ENCODE measurements around the gene GTF3C1.

Gene GTF3C1

GRCh38 chr16:27480761-27481160 lies 69.0 kb downstream of the GTF3C1 start:
- TF ChIP-seq ZNF274 (IDR thresholded peaks at IDR 0.05; ENCODE audit: low read depth, low read length) (no peak), YY1 (IDR thresholded peaks at IDR 0.05; ENCODE audit: insufficient read depth, insufficient read length) (no peak), SUZ12 (IDR thresholded peaks at IDR 0.05; ENCODE audit: extremely low read depth, insufficient read depth, insufficient read length) (no peak)
- peaks cover 95% of the 10 kb centered on the region for H3K36me3 ChIP-seq (ENCODE audit: insufficient read depth, insufficient read length, low read length)

GRCh38 chr16:27476240-27476639 lies 73.5 kb downstream of the GTF3C1 start:
- no peaks in the 10 kb centered on the region for H3K4me1 ChIP-seq (ENCODE audit: insufficient read depth, insufficient read length)
- no peak for TF ChIP-seq YY1 (IDR thresholded peaks at IDR 0.05; ENCODE audit: insufficient read depth, insufficient read length)
- TF ChIP-seq SUZ12 (IDR thresholded peaks at IDR 0.05; ENCODE audit: extremely low read depth, insufficient read depth, insufficient read length), result no peak
- TF ChIP-seq ZNF274 (IDR thresholded peaks at IDR 0.05; ENCODE audit: low read depth, low read length), result no peak
- H3K36me3 ChIP-seq (ENCODE audit: insufficient read depth, insufficient read length, low read length), result peaks cover 93% of the 10 kb centered on the region

More at GRCh38 chr16:27480761-27481160, 69.0 kb downstream of the GTF3C1 start:
- H3K4me1 ChIP-seq (ENCODE audit: insufficient read depth, insufficient read length), result no peaks in the 10 kb centered on the region
- H3K9ac ChIP-seq (ENCODE audit: insufficient read length, low read depth), result no peak overlapping the region
- no peaks in the 10 kb centered on the region for H3K9me3 ChIP-seq (ENCODE audit: insufficient read depth, low read length)
- H3K4me3 ChIP-seq (ENCODE audit: insufficient read length, low read depth), result no peak overlapping the region
- no peaks in the 10 kb centered on the region for H3K27me3 ChIP-seq (ENCODE audit: insufficient read depth, insufficient read length)
- DNase-seq (ENCODE audit: low read depth, low spot score), result no peak

DNA sequence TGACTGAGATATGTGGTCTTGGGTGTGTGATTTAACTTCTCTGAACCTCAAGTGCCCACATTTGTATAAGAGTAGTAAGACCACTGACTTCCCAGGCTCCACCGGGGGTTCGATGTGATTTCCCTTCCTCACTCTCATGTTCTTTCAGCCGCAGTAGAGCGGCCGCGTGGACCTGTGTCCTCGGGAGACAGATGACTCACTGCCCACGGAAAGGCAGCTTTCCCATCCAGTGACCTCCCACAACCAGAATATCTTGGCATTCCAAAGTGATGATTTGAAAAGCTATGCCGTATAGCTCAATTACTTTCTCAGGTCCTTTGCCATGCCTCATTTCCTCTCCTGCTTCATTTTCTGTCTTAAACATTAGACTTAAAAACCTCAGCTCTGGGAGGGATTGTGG lies 74.2 kb downstream of the GTF3C1 start:
- no peaks in the 10 kb centered on the region for H3K27me3 ChIP-seq (ENCODE audit: insufficient read depth, insufficient read length)
- peaks cover 93% of the 10 kb centered on the region for H3K36me3 ChIP-seq (ENCODE audit: insufficient read depth, insufficient read length, low read length)
- DNase-seq (ENCODE audit: low read depth, low spot score), result no peak
- no peak overlapping the region for H3K4me3 ChIP-seq (ENCODE audit: insufficient read length, low read depth)
- no peaks in the 10 kb centered on the region for H3K9me3 ChIP-seq (ENCODE audit: insufficient read depth, low read length)
- no peaks in the 10 kb centered on the region for H3K4me1 ChIP-seq (ENCODE audit: insufficient read depth, insufficient read length)
- TF ChIP-seq SUZ12 (IDR thresholded peaks at IDR 0.05; ENCODE audit: extremely low read depth, insufficient read depth, insufficient read length) (no peak), ZNF274 (IDR thresholded peaks at IDR 0.05; ENCODE audit: low read depth, low read length) (no peak), YY1 (IDR thresholded peaks at IDR 0.05; ENCODE audit: insufficient read depth, insufficient read length) (no peak)
- H3K9ac ChIP-seq (ENCODE audit: insufficient read length, low read depth), result no peak overlapping the region

More at GRCh38 chr16:27476240-27476639, 73.5 kb downstream of the GTF3C1 start:
- Histone ChIP-seq H3K27me3 (ENCODE audit: insufficient read depth, insufficient read length) (no peaks in the 10 kb centered on the region), H3K9ac (ENCODE audit: insufficient read length, low read depth) (no peak overlapping the region), H3K4me3 (ENCODE audit: insufficient read length, low read depth) (no peak overlapping the region), H3K9me3 (ENCODE audit: insufficient read depth, low read length) (no peaks in the 10 kb centered on the region)
- DNase-seq (ENCODE audit: low read depth, low spot score), result no peak

DNA sequence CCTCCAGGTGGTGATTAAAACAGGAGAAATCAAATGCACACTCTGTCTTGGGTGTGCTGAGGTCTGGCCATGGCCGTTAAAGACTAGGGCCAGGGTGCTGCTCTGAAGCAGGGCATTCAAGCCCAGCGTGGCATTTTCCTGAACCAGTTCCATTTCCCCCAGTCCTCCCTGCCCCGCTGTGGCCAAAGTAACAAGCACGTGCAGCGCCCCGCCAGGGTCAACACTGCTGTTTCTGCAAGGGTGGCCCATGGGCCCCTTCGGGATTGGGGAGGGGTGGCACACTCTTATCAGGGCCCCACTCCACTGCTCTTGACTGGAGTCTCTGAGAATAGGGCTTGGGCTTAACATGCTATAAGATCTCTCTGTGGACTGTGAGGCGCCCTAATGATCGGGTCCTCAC lies 74.8 kb downstream of the GTF3C1 start:
- Histone ChIP-seq H3K9me3 (ENCODE audit: insufficient read depth, low read length) (no peaks in the 10 kb centered on the region), H3K4me1 (ENCODE audit: insufficient read depth, insufficient read length) (no peaks in the 10 kb centered on the region), H3K4me3 (ENCODE audit: insufficient read length, low read depth) (no peak overlapping the region), H3K27me3 (ENCODE audit: insufficient read depth, insufficient read length) (no peaks in the 10 kb centered on the region), H3K36me3 (ENCODE audit: insufficient read depth, insufficient read length, low read length) (peaks cover 94% of the 10 kb centered on the region), H3K9ac (ENCODE audit: insufficient read length, low read depth) (no peak overlapping the region)
- no peak for DNase-seq (ENCODE audit: low read depth, low spot score)
- TF ChIP-seq ZNF274 (IDR thresholded peaks at IDR 0.05; ENCODE audit: low read depth, low read length) (no peak), SUZ12 (IDR thresholded peaks at IDR 0.05; ENCODE audit: extremely low read depth, insufficient read depth, insufficient read length) (no peak), YY1 (IDR thresholded peaks at IDR 0.05; ENCODE audit: insufficient read depth, insufficient read length) (no peak)

DNA sequence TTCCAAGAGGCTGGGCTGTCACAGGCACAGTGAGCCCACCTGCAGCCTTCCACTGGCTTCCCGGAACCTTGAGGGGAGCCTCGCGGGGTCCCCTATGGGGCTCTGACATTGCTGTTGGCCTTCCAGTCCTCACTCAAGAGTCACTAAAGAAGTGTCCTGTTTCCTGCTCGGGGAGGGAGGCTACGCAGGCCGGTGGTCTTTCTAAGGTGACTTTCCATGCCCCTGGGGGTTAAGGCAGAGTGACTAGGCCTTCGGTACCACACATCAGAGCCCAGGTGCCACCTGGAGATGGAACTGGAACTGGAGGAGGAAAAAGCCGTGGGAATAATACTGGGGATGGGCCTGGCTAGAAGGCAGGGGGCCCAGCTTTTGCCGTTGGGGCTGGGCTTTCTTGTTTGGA lies 75.7 kb downstream of the GTF3C1 start:
- TF ChIP-seq ZNF274 (IDR thresholded peaks at IDR 0.05; ENCODE audit: low read depth, low read length) (no peak), YY1 (IDR thresholded peaks at IDR 0.05; ENCODE audit: insufficient read depth, insufficient read length) (no peak), SUZ12 (IDR thresholded peaks at IDR 0.05; ENCODE audit: extremely low read depth, insufficient read depth, insufficient read length) (no peak)
- H3K9me3 ChIP-seq (ENCODE audit: insufficient read depth, low read length), result no peaks in the 10 kb centered on the region
- H3K9ac ChIP-seq (ENCODE audit: insufficient read length, low read depth), result no peak overlapping the region
- peaks cover 98% of the 10 kb centered on the region for H3K36me3 ChIP-seq (ENCODE audit: insufficient read depth, insufficient read length, low read length)
- DNase-seq (ENCODE audit: low read depth, low spot score), result no peak
- H3K27me3 ChIP-seq (ENCODE audit: insufficient read depth, insufficient read length), result no peaks in the 10 kb centered on the region
- H3K4me3 ChIP-seq (ENCODE audit: insufficient read length, low read depth), result no peak overlapping the region
- no peaks in the 10 kb centered on the region for H3K4me1 ChIP-seq (ENCODE audit: insufficient read depth, insufficient read length)

DNA sequence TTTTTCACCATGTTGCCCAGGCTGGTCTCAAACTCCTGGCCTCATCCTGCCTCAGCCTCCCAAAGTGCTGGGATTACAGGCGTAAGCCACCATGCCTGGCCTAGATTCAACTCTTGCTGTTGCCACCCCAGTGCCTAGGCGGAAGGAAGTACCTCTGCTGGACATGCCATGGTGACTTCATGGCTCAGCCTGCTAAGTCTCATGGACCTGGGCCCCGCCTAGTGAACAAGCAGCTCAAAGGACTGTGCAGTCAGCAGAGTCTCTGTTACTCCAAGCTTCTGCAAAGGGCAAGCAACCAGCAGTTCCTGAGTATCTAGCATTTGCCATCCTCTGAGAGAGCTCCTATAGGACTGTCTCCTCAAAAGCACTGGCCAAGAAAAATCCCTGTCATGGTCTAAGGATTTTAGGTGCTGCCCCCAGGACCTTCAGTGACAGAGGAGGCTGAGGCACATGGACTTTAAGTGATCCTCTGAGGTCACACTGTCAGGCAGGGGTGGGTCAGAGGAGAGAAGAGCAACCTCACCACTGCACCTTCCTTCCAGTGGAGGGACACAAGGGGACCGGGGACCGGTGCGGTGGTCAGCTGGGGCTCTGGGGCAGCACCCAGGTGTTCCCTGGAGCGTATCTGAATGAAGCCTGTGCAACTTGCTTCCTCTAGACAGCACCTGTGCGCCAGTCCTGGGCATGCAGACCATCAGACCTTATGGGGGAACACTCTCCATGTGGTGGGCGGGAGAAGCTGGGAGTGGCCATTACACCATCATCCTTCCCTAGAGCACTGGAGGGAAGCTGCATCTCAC lies 76.4 kb downstream of the GTF3C1 start:
- H3K27me3 ChIP-seq (ENCODE audit: insufficient read depth, insufficient read length), result no peaks in the 10 kb centered on the region
- no peaks in the 10 kb centered on the region for H3K4me1 ChIP-seq (ENCODE audit: insufficient read depth, insufficient read length)
- no peak overlapping the region for H3K4me3 ChIP-seq (ENCODE audit: insufficient read length, low read depth)
- no peak for TF ChIP-seq YY1 (IDR thresholded peaks at IDR 0.05; ENCODE audit: insufficient read depth, insufficient read length)
- TF ChIP-seq ZNF274 (IDR thresholded peaks at IDR 0.05; ENCODE audit: low read depth, low read length), result no peak
- TF ChIP-seq SUZ12 (IDR thresholded peaks at IDR 0.05; ENCODE audit: extremely low read depth, insufficient read depth, insufficient read length), result no peak
- H3K36me3 ChIP-seq (ENCODE audit: insufficient read depth, insufficient read length, low read length), result peaks cover 98% of the 10 kb centered on the region
- H3K9ac ChIP-seq (ENCODE audit: insufficient read length, low read depth), result no peak overlapping the region
- DNase-seq (ENCODE audit: low read depth, low spot score), result no peak
- no peaks in the 10 kb centered on the region; the same call in 1 of the 2 replicates for H3K9me3 ChIP-seq (ENCODE audit: insufficient read depth, low read length)

All from NT2/D1 (cell line).